ENCODE data around the gene RPL10.

The RPL10 gene

DNA sequence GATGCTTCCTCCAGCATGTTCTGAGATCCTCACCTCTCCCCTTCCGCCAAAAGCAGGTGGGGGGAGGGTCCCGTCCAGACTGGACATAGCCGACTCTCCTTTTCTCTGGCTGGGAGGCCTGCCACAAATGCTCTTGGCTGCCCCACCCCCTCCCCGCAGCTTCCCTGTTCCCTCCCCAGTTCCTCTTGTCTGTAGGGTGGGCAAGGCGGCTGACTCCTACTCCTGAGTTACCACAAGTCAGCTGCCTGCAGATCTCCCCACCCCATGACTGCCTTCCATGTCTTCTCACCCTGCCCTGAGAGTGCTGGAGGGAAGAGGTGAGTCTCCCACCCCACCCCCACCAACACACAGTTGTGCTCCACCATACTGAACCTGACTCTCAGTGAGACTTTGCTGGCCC, 33.2 kb downstream of the RPL10 start:
- peaks cover 22% of the 10 kb centered on the region; the same call in 1 of the 2 replicates for H3K36me3 ChIP-seq (ENCODE audit: insufficient read depth, low read length)
- H2AFZ ChIP-seq (ENCODE audit: low read length), result no peak overlapping the region
- no peak overlapping the region for H3K4me3 ChIP-seq (ENCODE audit: low read depth, low read length, poor library complexity, severe bottlenecking)
- no peak overlapping the region for H3K9ac ChIP-seq (ENCODE audit: low read length)
- no peaks in the 10 kb centered on the region for H3K9me3 ChIP-seq (ENCODE audit: low read length)
- H3K27me3 ChIP-seq (ENCODE audit: insufficient read depth, low read length), result no peaks in the 10 kb centered on the region
- H3K27ac ChIP-seq (ENCODE audit: low read depth, low read length, poor library complexity, severe bottlenecking), result no peak overlapping the region
- H3K4me1 ChIP-seq (ENCODE audit: insufficient read depth, low read length, severe bottlenecking), result peaks cover 22% of the 10 kb centered on the region
- H3K79me2 ChIP-seq (ENCODE audit: insufficient read depth, low read length), result no peaks in the 10 kb centered on the region
- H3F3A ChIP-seq (ENCODE audit: insufficient read depth, low read length), result no peaks in the 10 kb centered on the region
- TF ChIP-seq, protein P1, sequence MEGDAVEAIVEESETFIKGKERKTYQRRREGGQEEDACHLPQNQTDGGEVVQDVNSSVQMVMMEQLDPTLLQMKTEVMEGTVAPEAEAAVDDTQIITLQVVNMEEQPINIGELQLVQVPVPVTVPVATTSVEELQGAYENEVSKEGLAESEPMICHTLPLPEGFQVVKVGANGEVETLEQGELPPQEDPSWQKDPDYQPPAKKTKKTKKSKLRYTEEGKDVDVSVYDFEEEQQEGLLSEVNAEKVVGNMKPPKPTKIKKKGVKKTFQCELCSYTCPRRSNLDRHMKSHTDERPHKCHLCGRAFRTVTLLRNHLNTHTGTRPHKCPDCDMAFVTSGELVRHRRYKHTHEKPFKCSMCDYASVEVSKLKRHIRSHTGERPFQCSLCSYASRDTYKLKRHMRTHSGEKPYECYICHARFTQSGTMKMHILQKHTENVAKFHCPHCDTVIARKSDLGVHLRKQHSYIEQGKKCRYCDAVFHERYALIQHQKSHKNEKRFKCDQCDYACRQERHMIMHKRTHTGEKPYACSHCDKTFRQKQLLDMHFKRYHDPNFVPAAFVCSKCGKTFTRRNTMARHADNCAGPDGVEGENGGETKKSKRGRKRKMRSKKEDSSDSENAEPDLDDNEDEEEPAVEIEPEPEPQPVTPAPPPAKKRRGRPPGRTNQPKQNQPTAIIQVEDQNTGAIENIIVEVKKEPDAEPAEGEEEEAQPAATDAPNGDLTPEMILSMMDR (IDR thresholded peaks at IDR 0.05; ENCODE audit: low read length), result no peak
- TF ChIP-seq EZH2 (IDR thresholded peaks at IDR 0.05; ENCODE audit: borderline replicate concordance, low read length), result no peak
- no peaks in the 10 kb centered on the region for H4K20me1 ChIP-seq (ENCODE audit: insufficient read depth, low read length)
- no peak overlapping the region for H3K4me2 ChIP-seq (ENCODE audit: low read length)
- H3K9me2 ChIP-seq (ENCODE audit: low read depth, low read length), result no peaks in the 10 kb centered on the region

DNA sequence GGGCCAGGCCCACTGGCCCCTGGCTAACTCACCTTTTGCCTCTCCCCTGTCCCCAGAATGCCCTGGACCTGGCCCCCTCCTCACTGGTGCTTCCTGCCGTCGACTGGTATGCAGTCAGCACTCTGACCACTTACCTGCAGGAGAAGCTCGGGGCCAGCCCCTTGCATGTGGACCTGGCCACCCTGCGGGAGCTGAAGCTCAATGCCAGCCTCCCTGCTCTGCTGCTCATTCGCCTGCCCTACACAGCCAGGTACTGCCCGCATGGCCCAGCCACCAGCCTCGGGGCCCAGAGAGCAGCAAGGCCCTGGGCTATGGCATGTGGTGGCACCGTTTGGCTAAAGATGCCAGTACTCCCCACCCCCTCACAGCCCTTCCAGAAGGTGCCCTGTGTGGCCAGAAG, 34.0 kb downstream of the RPL10 start:
- Histone ChIP-seq H3F3A (ENCODE audit: insufficient read depth, low read length) (no peaks in the 10 kb centered on the region), H3K4me2 (ENCODE audit: low read length) (no peak overlapping the region), H3K9me2 (ENCODE audit: low read depth, low read length) (no peaks in the 10 kb centered on the region), H3K27me3 (ENCODE audit: insufficient read depth, low read length) (no peaks in the 10 kb centered on the region), H3K4me3 (ENCODE audit: low read depth, low read length, poor library complexity, severe bottlenecking) (no peak overlapping the region), H3K79me2 (ENCODE audit: insufficient read depth, low read length) (no peaks in the 10 kb centered on the region), H3K9ac (ENCODE audit: low read length) (no peak overlapping the region), H3K27ac (ENCODE audit: low read depth, low read length, poor library complexity, severe bottlenecking) (no peak overlapping the region), H3K36me3 (ENCODE audit: insufficient read depth, low read length) (peaks cover 22% of the 10 kb centered on the region; the same call in 1 of the 2 replicates), H4K20me1 (ENCODE audit: insufficient read depth, low read length) (no peaks in the 10 kb centered on the region), H2AFZ (ENCODE audit: low read length) (no peak overlapping the region), H3K4me1 (ENCODE audit: insufficient read depth, low read length, severe bottlenecking) (peaks cover 24% of the 10 kb centered on the region), H3K9me3 (ENCODE audit: low read length) (no peaks in the 10 kb centered on the region)
- TF ChIP-seq EZH2 (IDR thresholded peaks at IDR 0.05; ENCODE audit: borderline replicate concordance, low read length), result no peak
- TF ChIP-seq, protein P1 (IDR thresholded peaks at IDR 0.05; ENCODE audit: low read length), result no peak

DNA sequence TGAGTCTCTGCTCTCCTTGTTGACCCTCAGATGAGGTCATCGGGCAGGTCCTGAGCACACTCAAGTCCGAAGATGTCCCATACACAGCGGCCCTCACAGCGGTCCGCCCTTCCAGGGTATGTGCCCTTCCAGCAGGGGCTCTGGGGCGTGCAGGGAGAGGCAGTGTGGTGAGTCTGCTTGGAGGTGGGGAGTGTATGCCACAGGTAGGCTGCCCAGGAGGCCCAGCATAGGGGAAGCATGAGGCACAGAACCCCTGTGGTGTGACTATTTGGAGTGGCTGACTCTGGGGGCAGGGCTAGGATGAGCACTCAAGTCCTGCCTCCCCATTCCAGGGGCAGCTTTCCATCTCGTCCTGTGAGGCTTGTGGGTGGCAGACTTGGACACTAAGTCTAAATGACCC, 35.4 kb downstream of the RPL10 start:
- Histone ChIP-seq H3K27me3 (ENCODE audit: insufficient read depth, low read length) (no peaks in the 10 kb centered on the region), H3K4me2 (ENCODE audit: low read length) (no peak overlapping the region), H3K79me2 (ENCODE audit: insufficient read depth, low read length) (peaks cover 7% of the 10 kb centered on the region; the same call in 1 of the 2 replicates), H3K9me3 (ENCODE audit: low read length) (no peaks in the 10 kb centered on the region), H3F3A (ENCODE audit: insufficient read depth, low read length) (no peaks in the 10 kb centered on the region), H3K9ac (ENCODE audit: low read length) (no peak overlapping the region), H3K4me3 (ENCODE audit: low read depth, low read length, poor library complexity, severe bottlenecking) (no peak overlapping the region), H4K20me1 (ENCODE audit: insufficient read depth, low read length) (no peaks in the 10 kb centered on the region), H2AFZ (ENCODE audit: low read length) (no peak overlapping the region), H3K9me2 (ENCODE audit: low read depth, low read length) (no peaks in the 10 kb centered on the region), H3K36me3 (ENCODE audit: insufficient read depth, low read length) (peaks cover 22% of the 10 kb centered on the region), H3K27ac (ENCODE audit: low read depth, low read length, poor library complexity, severe bottlenecking) (no peak overlapping the region), H3K4me1 (ENCODE audit: insufficient read depth, low read length, severe bottlenecking) (peaks cover 27% of the 10 kb centered on the region)
- TF ChIP-seq, protein P1 (IDR thresholded peaks at IDR 0.05; ENCODE audit: low read length), result no peak
- TF ChIP-seq EZH2 (IDR thresholded peaks at IDR 0.05; ENCODE audit: borderline replicate concordance, low read length), result no peak

All from OCI-LY1 (cell line).